Hematopoietic multipotent progenitor cell treated with erythropoietin and hydrocortisone succinate and interleukin-3 and kit ligand, for 4 days (in vitro differentiated cells): ENCODE measurements around the gene ELF4.
A peak's percentile ranks its signal among the peaks of the same experiment; 100 is the strongest.

ENCODE experiments used
- DNase-seq: peaks from one replicate; pipeline ENCODE4 v3.0.0-alpha.2; 2015

ELF4 gene

DNA sequence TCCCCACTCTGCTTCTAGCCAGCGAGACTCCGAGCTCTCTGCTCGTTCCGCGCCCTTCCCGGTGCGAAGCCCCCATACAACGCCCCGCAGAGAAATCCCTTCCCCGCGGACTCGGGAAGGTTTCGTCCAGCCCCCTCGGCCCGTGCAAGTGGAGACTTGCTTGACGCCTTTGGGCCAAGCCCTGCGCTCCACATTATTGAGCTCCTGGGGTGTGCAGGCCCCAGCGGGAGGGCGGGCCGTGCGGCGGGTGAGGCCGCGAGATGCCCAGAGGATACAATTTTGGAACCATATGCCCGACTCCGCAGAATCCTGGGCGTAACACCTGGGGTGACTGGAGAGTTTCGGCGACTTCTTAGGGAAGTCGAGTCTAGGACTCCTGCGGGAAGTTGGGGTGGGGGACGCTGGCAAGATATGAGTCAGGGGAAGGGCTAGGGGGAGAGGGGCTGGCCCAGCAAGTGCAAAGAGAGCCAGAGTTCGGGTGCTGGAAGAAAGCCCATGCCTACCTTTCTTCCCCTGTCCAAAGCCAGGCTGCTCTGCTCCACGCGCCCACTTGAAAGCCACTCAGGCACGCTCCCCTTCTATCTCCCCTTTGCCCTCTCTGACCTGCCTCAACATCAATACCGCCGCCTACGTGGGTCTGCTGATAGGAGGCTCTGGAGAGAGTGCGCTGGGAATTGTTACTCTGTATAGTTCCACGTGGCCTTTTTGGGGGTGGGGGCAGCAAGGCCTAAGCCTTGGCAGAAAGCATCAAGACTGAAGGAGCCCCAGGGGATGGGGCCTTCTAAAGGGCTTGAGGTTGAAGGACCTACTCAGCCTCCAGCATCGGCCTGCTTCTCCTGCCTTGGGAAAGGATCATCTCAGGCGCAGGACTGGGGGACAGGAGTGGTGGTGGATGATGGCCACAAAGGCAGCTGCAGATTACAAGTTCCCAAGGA is 1.2 kb upstream of the ELF4 start:
- DNase-seq: no peak

DNA sequence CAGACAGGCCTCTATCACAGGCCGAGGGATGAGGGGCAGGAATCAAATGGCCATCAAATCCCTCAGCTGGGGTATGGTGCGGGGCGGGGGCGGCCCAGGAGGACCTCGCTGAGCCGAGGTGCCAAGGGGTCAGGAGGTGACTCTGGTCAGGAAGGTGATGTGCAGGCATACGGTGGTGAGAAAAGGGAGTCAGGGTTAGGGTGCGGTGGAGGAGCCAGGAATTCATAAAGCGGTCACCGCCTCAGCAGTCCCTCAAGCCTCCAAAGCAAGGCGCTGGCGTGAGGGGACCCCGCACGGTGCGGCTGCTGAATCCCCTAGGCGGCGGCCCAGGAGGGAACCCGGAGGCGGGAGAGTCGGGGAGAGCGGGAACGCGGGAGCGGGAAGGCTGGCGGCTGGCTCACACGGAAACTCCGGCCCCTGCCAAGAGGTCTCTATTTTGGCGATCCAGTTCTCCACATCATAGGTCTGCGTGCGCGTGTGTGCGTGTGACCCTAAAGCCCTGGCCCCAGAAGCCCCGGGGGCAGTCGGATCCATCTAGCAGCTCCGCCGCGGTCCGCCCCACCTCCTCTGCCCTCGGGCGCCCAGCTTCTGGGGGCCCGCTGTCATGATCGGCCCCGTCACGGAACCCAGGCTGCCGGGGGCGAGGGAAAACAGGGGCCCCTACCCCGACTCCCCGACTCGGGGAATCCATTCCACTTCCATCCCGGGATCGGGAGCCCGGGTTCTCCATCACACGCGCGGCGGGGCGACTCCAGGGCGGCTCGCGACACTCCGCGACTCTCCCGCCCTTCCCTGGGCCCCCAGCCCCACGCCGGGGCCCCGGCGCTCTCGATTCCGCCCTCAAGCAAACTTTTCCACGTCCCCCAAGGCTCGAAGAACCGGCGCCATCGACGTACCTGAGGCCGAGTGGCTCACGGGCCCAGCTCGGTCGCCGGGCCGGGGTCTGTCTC is 593 bp downstream of the ELF4 start:
- DNase-seq: peak; percentile 31

DNA sequence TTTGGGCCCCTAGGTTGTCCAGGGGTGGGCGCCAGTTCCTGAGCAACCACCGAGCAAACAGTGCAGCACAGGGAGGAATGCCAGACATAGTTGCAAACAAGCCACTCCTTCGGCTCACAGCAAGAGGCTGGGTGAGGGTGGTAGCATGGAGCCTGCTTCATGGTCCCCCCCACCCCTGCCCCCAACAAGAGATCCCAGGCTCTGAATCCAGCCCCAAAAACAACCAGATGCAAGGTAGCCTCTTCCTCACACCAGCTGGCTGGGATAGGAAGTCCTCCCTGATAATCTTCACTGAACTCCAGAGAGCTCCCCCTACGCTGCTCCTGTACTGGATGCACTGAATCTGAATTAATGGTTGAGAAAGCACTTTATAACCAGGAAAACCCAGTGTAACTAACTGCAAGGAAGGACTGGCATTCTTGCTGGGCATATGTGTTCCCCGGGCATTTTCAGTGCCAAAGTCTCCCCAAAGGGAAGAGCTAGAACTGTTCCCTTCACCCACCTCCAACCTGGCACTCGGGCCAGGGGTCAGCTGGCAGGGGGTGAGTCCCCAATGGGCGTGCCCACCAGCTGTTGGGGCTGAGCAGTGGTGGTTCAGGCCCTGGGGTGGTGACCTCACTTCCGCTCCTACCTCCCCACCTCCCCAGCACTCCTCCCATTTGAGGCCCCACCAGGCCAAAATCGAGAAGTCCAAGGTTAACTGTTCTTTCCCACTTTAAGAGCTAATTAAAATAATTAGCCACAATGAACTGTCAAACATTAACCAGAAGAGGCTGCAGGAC is 1.5 kb downstream of the ELF4 start:
- DNase-seq: peak; percentile 85

DNA sequence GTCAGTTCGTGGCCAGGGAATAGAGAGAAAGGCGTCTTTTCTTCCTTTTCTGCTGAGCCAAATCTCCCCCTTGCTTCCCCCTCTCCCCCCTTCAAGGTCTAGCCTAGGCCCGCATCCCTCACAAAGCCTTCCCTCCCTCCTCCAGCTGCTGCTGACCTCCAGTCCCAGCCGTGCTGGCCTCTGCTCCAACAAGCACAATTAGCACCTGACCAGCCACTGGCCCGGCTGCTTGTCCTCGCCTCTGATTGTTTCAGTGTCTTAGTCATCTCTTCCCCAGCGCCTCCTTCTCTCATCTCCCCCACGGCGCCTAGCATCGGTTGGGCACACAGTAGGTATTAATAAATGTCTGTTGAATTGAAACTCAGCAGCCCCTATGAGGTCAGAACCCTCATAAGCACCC is 4.2 kb downstream of the ELF4 start:
- DNase-seq: no peak

DNA sequence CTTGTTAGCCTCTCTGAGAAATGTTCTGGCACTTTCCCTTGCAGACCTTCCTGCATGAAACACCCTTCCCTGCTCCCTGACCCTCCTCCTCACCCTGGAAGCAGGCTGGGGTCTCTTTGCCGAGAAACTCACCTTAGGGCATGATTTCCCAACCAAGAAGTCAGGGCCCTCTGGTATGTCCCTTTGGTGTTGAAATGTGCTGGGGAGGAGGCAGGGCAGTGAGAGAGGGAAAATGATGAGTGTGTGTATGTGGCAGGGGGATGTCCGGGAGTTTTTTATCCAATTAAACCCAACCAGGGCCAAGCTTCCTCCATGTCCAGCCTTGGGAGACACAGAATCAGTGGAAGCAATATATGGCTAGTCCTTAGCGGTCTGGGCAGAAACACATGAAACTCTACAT is 5.1 kb downstream of the ELF4 start:
- DNase-seq: no peak

DNA sequence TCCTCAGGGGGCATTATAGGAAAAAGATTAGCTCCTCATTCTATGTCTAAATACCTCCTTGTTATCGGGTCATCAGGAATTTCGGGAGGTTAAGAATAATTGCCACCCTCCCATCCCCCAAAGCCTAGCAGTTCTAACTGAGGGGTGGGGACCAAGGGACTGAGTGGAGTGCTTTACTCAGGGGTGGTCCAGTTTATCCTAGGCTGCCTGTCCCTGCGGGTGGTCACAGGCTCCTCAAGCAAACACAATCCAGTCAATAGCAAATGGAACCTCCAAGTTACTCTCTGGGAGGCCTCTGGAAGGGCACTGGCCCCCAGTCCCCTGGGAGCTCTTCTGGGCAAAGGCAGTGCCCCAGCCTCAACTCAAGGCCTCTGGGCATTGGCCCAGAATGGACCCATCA is 6.7 kb downstream of the ELF4 start:
- no peak for DNase-seq

DNA sequence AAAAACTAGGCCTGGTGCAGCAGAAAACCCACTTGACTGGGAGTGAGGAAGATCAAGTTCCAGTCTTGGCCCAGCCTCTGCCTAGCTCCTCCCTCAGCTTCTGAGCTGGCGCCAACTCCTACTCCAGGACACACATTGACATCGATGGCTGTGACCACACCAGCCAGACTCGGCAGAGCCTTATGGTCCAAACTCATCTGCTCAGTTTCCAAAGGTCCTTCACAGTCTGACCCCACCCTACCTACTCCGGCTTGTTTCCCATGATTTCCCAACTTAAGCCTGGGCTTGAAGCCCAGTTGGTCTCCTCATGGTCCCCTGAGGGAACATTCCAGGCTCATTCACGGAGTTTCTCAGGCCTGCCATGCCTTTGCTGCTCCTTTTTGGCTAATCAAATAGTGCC is 10.1 kb downstream of the ELF4 start:
- peak; percentile 35 for DNase-seq

DNA sequence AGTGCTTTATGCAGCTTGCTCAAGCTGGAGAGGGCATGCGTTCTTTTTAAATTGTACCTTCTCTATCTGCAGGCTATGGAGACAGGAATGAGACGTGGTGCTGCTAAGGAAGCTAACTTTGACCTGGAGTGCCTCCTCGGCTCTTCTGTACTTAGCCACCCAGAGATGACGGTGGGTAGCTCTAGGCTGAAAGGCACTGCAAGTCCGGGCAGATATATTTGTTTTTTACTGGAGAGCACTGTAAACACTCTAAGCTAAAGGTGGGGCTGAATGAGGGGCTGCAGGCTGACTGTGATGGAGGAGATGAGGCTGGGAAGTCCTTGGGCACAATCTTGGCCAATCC is 12.1 kb downstream of the ELF4 start:
- no peak for DNase-seq

DNA sequence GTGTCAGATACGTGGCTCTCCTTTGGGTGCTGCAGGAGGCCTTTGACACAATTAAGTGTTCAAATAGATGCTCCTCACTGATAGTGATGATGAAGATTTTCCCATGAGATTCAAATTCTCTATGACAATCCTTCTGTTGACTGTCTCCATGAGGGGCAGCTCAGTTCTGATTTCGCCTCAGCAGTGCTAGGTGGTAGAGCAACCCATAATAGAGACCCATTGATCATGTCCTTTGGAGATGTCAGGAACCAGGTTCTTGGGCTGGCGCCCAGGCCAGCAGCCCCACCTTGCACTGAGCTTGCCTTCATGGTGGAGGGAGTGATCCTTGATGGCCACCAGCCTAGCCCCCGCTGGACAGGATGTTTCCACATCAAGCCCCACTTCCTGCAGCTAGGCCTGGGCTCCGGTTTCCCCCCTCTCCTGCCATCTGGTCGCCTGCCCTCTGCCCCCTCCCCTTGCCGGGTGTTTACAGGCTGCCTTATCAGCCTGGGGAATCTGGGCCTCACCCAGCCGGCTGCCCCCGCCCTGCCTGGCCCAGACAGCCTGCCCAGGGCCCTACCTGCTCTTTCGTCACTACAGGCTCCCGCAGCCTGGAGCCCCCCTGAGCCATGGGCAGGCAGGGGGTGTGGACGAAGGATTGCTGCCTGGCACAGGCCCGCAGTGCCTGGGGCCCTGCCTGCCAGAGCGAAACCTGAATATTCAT is 12.6 kb downstream of the ELF4 start:
- peak; percentile 83 for DNase-seq

DNA sequence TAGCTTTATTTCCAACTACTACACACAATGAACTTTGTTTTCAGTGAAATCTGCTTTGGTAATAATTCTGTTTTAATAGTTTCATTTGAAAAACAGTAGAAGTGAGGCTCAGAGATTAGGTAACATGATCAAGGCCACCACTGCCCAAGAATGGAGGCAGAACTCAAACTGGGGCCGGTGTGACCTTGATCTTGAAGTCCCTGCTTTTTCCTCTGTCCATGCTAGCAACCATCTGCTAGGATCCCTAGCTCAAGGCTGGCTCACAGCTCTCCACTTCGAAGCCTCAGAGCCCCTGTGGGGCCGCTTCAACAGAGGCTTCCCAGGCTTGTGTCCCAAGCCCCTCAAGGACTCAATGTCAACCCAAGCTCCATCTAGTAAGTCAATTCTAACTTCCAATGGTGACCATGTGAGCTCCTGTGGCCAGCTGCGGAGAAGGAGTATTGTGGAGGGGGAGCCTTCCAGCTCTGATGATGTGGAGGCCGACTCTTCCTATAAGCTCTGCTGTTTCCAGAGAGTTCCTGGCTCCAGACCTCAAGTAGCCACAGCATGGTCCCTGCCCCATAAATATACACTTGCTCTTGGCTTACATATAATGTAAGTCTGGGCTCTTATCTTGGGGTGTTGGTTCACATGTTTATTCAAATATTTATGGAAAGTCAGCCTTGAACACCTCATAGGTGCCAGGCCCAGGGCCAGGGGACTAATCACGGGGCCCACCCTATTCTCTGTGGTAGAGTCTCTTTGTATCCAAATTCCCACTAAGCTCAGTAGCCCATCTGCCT is 14.9 kb downstream of the ELF4 start:
- no peak for DNase-seq

DNA sequence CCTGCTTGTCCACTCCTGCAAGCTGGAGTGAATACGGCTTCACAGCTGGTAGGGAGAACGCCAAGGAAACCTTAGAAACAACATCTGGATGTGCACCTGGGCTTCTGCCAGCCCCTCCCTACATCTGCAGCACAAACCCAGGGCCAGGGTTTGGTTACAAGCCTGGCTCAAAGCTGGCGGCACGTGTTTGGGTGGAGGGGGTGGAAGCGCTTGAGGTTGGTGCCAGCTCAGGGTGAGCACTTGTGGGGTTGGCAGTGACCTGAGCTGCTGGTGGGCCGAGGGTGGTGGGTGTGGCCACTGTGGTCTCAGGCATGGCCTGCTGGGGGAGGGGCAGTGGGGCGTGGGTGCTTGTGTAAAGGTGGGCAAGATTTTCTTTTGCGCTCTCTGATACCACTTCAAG is 15.6 kb downstream of the ELF4 start:
- peak; percentile 66 for DNase-seq

DNA sequence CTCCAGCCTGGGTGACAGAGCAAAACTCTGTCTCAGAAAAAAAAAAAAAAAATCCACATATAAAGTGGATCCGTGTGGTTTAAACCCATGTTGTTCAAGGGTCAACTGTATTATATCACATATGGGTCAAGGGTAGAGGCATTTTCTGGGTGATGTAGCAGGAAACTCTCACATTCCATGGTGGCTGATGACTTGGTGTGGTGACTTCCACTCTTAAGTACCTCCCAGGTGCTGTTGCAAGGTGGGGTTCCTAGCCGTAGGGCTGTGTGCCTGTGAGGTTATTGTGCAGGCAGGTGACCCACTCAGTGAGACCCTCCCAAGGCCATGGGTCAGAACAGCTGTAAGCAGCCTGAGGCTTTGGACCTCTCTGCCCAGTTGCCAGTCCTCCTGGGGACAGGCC is 17.0 kb downstream of the ELF4 start:
- no peak for DNase-seq

DNA sequence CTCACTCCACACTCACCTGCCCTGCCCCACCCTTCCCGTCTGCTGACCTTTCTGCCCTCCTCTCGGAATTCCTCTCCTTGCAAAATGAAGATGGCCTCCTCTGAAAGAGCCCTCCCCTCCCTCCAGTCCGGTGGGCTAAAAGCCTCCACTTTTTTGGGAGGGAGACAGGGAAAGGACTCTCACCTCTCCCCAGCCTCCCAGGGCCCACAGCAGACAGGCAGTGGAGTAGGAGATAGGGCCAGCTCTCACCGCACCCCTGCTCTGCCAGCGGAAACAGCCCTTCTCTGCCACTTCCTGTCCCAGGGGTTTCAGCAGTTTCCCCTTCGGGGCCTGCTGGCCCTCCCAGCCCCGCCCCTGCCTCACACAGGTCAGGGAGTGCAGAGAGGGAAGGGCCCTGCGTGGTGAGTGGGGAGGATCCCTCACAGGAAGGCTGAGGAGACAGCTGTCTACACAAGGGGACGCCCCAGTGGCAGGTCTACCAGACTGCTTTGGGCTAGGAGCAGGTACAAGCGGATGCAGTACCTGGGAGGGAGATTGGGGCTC is 18.2 kb downstream of the ELF4 start:
- peak; percentile 94 for DNase-seq

DNA sequence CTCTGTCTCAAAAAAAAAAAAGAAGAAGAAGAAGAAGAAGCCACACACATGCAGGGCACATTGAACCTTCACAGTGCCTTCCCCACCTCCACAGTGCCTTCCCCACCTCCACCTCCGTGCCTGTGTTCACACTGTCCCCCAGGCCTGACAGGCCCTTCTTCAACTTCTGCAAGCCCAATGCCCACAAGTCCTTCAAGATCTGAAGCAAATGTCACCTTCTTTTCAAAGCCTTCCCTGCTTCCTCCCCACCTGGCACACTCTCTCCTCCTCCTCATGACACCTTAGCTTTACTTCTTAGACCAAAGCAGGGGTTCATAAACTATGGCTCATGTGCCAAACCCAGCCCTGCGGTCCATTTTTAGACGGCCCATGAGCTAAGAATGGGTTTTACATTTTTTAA is 19.9 kb downstream of the ELF4 start:
- no peak for DNase-seq

DNA sequence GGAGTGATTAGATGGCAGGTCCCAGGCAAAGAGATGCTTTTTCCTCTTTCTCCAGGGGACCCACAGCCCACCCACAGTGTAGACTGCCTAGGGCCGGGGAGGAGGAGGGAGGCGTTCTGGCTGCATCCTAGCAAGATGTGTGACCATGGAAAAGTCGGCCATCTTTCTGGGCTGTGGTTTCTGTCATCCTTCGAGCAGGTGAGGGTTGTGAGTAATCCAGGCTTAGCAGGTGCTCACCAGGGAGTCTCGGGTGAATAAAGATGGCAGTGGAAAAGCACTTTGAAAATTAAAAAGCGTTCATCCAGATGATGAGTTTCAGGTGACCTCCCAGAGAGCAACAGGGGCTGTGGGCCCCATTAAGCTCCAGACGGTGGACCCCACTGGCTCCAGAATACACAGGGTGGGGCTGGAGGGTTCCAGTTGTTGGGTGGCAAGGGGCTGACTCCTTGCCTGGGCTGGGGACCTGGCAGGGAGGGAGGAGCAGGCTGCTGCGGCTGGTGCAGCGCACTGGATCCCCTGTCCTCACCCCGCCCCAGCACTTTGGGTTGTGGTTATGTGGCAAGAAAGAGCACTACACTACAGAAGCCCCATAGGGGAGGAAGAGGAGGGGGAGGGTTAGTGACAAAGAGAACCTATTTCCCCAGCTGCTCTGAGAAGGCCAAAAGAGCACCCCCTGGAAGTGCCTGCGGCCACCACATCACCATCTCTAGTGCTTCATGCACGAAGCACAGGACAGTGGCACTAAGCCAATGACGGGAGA is 23.7 kb downstream of the ELF4 start:
- DNase-seq: peak; percentile 94

DNA sequence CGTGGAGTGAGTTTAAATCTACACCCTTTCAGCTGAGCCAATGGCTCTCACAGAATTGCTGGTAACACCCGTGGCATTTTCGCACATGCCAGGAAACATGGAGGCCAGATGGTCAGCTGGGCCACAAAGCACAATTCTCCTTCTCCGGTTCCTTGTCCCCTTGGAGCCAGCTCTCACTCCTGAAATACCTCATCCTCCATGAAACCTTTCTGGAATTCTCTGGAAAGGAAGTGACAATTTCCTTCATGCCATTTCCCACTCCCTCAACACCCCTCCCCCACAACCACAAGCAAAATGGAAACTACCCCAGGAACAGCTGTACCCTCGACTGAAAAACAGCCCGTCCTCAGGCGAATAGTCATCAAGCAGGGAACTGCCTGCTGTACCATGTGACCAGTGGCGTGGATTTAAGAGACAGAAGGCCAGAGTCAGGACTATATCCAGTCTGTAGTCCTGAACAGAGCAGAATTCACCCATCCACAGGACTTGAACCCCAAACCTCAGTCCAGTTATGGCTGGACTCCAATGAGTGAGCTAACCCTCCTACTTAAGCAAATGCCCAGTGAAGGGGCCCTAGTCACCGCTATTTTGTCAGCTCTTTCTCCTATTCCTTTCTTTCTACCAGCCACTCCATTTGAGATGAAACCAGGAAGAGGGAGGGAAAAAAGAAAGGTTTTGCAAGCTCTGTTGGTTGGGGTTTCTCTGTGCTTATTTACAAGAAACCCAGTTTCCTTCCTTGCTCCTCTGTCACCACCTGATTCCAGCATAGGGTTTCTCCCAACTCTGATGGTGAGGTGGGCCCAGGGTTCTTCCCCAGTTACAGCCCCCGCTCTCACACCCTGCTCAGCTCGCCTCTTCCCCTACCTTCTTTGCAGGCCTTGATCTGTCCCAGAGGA is 24.5 kb downstream of the ELF4 start:
- no peak for DNase-seq

DNA sequence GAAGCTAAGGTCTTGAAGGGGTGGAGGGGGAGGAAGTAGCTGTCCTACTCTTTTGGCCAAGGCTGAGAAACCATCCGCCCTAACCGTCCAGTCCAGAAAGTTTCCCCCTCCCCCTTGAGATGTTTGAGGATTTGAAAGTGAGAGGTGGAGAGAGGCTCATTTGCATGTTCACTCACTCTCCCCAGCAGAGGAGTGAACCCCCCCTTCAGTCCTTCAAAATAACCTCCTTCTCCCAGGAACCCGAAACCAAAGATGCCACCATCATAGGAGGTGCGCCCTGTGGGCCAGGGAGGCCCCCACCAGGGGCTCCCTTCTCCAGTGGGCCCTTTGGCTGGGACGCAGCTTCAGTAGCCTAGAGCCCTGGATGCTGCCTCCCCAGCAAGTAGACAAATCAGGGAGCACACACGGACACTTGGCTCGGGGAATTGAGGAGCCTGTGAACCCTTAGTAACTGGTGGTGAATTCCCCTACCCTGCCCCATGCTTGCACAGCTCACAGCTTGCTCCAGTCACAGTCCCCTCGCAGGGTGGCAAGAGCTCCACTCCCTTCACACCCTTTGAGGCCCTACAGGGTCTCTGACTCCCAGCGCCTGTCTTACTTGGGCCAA is 25.6 kb downstream of the ELF4 start:
- peak; percentile 56 for DNase-seq

DNA sequence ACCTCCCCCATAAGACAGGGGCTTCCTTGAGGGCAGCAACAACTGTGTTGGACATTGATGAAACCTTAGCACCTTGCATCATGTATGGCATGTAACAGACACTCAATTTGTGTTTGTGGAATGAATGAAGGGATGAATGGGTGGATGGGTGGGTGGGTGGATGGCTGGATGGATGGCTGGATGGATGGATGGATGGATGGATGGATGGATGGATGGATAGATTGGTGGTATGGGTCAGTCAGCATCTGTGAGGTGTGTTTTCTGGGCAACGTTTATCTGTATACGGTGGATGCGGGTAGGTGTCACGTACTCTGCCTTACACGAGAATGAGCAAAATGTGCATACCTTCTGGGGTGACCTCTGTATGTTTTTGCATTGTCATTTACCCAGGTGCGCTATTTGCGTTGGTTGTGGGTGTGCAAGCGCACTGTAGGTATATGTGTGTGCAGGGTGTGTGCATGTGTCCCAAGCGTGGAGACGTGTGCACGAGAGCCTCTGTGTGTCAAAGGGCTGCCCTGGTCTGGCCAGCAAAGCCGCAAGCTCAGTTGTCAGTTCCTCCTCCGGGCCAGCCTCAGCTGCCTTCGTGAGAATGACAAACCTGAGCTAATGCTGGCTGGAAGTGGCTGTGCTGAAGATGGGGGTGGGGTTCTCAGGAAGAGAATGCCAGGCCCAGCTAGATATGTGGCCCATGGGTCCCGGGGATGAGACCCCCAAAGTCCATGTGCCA is 26.5 kb downstream of the ELF4 start:
- peak; percentile 79 for DNase-seq
